GM12873 (cell line): ENCODE results near the gene PPP1R1C.

Experiments used
- CTCF ChIP-seq: IDR thresholded peaks from 2 replicates; pipeline ENCODE4 v1.5.1; 2012; ENCODE audit warnings: low read depth, mild to moderate bottlenecking, moderate library complexity, low read length, control low read depth; ENCODE audit not compliant: insufficient read depth; ENCODE audit errors: missing control alignments

Gene PPP1R1C

GRCh38 chr2:182128821-182129707, 143.4 kb downstream of the PPP1R1C start:
- no peak for TF ChIP-seq CTCF

DNA sequence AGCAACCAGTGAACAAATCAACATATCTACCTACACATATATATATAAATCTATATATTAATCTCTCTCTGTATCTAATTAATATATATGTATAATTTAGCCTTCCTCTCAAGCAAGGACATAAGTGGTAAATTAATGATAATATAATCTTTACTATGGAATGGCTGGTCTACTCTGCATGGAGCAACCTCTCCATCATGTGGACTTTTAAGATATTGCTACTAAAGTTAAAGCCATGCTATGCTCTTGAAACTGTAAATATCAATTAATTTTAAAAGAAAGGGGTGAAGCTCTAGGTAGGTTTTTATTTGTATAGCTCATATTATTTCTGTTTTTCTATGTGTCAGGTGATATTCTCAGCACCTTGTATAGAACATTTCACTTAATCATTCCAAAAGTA, 147.0 kb downstream of the PPP1R1C start:
- TF ChIP-seq CTCF = no peak

- no peak for TF ChIP-seq CTCF
These were observed 147.7 kb downstream of the PPP1R1C start for GRCh38 chr2:182133195-182133891.

DNA sequence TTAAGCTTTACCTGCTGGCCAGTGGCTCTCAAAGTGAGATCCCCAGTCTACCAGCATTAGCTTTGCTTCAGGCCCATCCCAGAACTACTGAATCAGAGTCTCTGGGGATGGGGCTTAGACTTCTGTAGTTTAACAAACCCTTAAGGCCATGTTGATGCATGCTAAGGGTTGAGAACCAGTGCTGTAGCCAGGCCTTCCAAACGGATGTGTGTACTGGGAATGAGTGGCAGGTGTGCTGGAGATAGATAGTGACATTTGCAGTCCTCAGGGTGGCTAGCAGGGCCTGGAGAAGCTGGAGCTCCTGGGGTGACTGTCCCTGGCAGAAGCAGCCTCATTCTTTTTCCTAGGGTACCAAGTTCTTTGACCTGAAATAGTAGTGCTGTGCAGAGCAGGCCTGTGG, 148.5 kb downstream of the PPP1R1C start:
- TF ChIP-seq CTCF = no peak

DNA sequence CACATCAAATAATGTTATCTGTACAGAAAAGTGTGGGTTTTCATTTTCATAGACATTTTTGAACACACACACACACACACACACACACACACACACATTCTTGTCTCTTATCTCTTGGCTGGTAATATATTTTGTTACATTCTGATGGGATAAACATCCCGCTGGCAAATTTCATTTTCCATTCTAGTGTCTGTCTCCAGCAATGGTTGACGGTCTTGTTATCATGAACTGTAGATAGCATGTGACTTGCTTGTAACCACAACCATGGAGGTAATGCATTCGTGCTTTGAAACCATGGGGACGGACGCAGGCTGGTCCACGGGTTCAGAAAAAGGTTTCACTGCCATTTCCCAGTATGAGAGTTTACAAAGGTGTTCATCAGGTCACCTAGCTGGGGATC, 156.4 kb downstream of the PPP1R1C start:
- no peak for TF ChIP-seq CTCF

GRCh38 chr2:182144041-182144775, 158.6 kb downstream of the PPP1R1C start:
- TF ChIP-seq CTCF = no peak

GRCh38 chr2:182144776-182145165, 159.1 kb downstream of the PPP1R1C start:
- no peak for TF ChIP-seq CTCF
